GM21737 (cell line): ENCODE data around the gene ABHD10.
A peak's percentile ranks its signal among the peaks of the same experiment; 100 is the strongest.

Source experiments
- ATAC-seq: cut with Tn5 transposase; IDR thresholded peaks from one replicate; pipeline ENCODE4 v1.9.1; 2021; ENCODE audit warnings: mild to moderate bottlenecking, moderate library complexity; ENCODE audit not compliant: unreplicated experiment

Gene ABHD10

DNA sequence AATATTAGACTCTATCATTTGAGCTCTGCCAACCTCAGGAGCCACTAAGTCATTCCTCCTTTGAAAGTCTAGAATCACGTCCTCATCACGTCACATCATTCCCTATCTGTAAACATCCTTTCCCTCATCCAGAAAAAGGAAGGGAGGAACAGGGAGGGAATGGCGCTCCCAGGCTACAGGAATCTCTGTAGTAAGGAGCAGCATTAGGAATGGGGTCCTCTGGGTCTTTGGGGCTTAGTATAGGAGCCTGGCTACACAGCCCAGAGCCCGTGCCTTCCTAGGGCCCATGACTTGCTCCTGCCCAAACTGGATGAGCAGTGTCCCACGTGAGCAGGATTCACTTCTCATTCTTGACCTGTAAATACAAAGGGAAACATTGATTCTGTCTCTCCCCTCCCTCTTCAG is 21.5 kb downstream of the ABHD10 start:
- no peak for ATAC-seq

DNA sequence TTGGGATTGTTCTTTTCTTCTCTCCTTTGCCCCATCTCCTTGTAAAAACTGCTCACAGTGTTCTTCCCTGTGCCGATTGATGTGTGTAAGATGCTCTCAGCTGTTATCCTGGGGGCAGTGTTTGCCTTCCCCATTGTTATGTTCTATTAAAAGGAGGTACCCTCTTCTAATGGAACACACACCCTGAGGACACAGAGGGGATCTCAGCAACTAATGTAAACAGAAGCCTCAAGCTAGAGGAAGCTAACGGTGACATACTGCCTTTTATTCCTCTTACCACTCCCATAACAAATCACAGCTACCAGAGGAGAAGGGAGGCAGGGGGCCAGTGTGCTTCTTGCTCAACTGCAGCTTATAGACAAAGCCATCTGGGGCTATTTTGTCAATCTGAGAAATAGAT is 22.1 kb downstream of the ABHD10 start:
- no peak for ATAC-seq

DNA sequence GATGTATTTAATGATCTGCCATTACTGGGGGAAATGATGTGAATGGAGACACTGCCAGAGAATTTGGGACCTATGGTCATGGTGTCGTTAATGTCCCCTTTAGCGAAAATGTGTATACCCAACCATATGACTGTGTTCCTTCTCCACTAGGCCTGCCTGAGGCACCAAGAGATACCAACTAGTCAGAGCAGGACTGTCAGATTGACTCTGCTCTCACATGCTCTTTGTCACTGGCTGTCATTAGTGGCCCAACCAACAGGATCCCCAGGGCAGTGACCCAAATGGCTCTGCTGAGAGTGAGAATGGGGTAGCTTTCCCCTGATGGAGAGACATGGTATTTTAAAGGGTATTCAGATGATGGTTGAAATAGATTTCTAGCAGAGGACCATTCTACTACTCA is 22.7 kb downstream of the ABHD10 start:
- ATAC-seq = no peak

DNA sequence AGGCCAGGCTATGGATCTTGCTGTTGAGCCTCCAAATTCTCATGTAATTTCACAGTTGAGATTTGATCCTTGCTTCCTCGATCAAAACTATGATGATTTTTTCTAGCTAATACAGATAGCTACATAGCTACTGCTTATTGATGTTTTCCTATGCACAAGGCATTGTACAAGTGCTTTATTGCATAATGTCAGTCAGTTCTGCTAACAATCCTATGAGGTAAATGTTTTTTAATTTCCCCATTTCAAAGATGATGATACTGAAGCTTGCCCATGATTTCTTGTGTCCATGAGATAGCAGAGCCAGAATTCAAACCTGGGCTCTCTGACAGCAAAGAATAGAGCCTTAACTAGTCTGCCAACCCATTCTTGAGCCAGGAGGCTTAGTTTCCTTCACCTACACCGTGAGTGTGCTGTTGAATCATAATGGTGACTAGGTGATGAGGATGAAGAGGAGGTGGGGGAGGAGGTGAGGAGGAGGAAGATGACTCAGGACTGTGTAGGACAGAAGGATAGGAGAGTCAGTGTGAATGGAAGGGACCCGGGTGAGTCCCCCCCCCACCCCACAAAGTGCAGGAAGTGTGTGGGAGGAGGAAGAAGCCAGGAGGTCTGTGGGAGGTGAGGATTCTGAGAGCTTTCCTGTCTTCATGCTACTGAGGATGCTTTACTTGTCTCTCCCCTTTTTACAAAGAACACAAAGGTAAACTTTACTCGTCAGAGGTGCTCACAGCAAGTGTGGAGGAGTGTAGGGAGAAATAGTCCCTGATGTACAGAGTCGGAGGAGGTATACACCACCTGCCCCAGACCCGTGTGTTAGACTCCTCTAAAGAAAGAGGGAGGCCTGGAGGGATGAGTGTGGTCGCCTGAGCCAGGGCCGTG is 23.5 kb downstream of the ABHD10 start:
- no peak for ATAC-seq

DNA sequence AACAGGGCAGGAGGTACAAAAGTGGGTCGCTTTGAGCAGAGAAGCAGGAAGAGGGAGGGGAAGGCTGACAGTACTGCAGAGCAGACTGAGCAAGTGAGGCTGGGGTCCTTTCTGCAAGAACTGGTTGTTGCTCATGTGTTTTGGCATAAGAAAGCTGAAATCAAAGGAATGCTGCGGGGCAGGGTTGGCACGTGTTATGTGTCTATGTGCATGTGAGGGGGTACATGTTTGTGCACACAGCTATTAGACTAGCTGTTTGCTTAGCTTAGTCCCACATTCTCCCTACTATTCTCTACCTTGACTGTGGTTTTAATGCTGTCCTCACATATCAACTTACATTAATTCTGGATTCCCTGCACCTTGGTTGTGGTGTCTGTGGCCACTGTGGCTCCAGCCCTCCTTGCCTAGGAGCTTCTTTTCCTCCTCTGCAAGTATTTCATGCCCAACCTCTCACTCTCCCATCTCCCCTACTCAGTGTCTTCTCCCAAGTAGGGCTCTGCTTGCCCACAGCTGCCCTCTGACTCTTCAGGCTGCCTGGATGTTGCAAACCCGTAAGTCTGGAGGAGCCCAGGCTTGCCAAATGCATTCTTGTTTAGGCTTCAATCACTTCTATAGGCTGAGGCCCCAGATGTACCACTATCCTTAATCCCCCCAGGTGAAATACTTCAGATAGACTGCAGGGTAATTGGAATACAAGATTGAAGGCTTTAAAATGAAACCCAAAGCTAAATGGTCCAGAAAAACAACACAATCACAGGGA is 24.7 kb downstream of the ABHD10 start:
- no peak for ATAC-seq

DNA sequence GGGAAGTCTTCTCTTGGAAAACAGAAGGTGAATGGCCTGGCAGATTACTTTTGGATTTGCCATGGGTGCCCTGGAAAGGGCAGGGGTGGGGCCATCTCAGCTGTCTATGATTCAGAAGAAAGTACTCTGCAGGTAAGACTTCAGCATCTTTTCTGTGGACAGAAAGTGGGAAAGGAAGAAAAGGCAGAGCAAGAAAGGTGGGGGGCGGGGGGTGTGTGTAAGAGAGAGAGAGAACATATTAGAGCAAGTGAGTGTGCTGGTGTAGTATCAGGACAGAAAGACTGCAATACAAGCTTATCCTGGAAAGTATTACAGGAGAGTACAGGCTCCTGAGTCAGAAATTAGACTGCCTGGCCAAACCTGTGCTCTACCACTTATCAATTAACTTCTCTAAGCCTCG is 25.4 kb downstream of the ABHD10 start:
- ATAC-seq = no peak

DNA sequence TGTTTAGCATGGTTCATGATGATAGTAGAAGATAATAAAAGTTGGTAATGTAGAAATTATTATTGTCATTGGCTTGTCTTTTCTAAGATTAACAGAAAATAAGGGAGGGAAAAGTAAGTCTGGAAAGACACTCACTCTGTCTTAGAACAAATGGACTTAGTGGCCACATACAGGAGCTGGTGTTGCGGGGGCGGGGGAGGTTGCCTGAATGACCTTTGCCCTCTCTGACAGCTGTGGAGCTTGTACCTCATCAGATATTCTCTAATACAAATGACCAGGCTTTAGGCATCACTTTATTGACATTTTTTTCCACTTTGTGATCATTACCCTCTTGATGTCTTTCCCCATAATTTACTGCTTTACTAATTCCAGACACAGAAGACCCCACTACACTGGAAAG is 25.8 kb downstream of the ABHD10 start:
- no peak for ATAC-seq

DNA sequence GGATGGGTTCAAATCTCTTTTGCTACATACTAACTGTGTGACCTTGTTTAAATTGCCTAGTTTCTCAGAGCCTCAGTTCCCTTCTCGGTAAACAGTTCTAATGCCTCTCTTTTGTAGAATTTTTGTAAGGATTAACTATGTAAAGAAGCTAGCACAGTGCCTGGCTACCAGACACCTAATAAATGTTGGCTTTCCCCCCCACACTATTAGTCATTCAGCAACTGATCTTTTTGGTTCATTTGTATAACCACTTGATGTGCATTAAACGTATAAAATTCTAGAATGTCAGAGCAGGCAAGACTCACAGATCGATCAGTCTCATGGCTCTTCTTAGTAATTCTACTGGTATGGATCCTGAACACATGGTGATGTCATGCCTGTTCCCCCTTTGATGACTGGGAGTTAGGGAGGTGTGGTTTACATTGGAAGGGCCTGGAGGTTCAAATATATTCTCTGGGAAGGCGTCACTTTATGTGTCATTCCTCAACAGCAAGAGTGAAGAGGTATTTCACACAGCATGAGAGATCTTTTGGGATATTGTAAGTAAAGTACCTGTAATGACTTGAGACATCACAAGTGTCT is 26.4 kb downstream of the ABHD10 start:
- no peak for ATAC-seq

DNA sequence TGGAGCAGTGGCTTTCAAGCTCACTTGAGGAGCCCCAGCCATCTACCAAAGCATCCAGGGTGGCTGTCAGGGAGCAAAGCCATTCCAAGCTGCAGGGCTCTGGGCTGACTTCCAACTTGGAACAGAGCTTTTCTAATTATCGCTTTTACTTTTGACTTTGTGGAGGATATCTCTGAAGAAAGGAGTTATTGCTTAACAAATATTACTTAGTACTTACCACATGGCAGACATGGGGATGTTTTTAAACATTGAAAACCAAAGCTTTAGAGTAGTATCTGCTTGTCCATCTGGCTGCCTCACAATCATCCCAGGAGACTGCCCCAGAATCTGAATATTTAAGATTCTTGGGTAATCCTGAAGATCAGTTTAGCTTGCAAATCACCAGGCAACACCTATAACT is 28.8 kb downstream of the ABHD10 start:
- no peak for ATAC-seq

DNA sequence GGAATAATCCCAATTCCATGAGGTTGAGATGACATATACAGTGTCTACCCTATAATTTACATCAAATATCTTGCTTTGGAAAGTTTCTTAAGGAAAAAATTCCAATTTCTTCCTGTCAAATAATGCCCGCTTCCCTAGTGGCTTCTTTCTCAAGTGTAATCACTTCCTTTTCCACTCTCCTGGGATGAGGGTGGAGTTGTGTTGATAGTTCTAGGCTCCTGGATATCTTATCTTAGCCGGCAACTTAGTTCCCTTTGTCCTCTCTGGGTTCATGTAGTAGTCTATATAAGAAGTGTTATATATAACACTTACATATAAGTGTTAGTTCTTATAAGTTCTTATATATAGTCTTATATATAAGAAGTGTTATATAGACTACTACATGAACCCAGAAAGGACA is 30.8 kb downstream of the ABHD10 start:
- no peak for ATAC-seq

DNA sequence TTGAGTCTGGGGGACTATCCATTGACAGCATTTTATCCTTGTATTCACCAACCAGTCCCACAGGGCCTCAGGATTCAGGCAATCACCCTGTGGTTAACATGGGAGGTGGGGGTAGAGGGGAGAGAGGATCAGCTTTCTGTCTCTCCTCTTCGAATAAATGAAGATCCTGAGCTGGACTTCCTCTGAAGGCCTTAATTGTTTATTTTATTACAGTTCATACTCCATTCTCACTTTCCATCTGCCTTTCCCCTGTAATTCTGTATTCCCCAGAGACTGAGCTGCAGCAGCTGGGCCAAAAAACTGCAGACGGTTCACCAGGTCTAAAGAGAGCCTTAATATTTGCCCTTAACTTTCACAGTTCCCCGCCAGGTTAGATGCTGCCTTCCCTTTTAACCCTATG is 31.8 kb downstream of the ABHD10 start:
- ATAC-seq = no peak

DNA sequence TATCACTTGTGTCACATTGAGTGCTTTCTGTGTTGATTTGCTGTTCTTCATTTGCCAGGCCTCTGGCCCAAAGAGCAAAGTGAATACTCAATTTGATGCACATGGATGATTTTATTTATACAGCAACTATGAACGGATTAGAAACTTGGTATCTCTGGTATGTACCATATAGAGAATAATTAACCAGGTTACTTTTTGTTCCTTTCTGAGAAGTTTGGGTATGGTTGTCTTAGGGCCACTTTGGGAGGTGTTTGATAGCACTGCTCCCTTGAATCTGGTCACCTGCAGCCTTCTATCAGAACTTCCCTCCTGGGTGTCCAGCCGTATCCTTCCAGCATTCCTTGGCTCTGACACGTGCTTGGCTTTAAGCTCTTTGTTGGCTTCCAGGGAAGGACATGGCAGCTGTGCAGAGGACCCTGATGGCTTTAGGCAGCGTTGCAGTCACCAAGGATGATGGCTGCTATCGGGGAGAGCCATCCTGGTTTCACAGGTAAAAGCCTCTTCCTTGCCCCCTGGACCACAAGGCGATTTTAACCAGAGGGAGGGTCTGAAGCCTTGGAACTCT is 32.6 kb downstream of the ABHD10 start:
- ATAC-seq = no peak

DNA sequence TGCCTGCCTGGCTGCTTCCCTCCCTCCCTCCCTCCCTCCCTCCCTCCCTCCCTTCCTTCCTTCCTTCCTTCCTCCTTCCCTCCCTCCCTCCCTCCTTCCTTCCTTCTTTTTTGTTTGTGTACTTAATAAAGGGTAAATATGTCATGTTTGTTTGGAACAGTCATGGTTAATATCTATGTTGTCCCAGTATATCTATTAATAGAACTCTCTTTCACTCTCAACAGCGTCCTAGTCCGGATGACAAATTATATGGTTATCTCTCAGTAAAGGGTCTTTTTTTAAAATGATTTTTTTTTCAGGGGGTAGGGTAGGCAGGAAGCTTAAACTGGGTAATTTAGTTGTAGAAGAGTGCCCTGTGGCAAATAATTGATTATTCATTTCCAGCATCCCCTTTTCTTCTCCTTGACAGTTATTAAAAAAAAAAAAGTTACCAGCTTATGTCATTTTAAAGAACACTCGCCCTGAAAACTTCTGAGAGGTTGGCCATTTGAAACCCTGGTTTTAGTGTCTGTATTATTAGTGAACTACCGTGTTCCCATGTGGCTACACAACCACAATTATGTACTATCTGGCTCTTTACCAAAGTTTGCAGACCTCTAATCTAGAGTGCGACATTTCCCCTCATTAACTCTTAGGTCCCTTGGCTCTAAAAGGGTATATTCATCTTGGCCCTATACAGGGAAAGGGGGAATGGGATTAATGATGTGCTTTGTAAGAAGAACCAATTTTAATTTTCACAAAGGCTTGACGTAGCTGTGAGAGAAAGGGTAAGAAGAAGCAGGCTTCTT is 33.6 kb downstream of the ABHD10 start:
- no peak for ATAC-seq

DNA sequence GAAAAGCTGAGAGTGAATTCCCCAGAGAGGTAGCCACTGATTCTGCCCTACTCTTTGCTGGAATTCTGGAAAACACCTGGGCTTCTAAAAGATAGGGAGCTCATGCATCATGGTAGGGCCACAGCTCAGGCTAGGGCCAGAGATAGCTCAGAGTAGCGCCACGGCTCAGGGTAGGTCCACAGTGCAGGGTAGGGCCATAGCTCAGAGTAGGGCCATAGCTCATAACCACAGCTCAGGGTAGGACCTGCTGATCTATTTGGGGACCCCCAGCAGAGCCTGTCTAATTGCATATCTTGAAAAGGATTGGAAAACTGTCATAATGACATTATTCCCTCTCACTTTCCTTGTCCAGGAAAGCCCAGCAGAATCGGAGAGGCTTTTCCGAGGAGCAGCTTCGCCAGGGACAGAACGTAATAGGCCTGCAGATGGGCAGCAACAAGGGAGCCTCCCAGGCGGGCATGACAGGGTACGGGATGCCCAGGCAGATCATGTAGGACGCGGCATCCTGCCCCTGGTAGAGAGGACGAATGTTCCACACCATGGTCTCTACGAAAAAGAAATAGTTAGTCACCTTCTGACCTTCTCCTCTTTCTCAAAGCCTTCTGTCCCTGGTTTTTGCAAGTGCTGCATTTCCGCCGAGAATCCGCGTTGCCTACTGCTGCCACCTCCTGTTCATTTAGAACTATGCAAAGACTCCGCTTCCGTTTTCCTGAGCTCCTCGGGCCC is 34.4 kb downstream of the ABHD10 start:
- ATAC-seq = peak; percentile 78

DNA sequence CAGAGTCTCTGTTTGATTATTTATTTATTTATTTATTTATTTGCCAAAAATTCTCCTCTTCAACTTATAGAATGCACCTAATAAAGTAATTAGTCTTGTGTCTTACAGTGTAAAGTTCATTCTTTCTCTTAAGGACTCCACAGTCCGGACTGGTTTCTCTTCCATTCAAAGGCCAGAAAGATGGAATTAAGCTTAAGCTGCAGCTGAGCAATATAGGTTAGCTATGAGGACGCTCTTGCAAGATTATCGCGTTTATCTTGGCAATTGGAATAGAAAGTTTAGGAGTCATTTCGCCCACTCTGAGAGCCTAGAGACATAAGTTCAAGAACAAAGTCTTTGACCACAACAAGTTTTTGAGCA is 34.9 kb downstream of the ABHD10 start:
- ATAC-seq = no peak

DNA sequence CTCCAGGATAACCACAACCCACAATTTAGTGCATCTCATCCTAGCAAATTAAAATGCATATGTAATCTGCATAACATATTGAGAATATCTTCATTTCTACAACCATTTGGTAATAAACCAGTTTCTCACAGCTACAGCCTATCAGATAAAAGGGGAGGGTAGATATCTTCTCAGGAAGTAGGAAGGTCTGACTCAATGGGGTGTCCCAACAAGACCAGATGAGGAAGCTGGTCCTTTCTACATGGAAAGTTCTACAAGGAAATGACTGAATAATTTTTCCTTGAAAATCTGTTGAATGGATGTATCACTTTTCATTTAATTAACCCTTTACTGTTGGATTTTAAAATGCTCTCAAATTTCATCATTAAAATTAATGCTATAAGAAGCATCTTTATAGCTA is 38.3 kb downstream of the ABHD10 start:
- no peak for ATAC-seq

DNA sequence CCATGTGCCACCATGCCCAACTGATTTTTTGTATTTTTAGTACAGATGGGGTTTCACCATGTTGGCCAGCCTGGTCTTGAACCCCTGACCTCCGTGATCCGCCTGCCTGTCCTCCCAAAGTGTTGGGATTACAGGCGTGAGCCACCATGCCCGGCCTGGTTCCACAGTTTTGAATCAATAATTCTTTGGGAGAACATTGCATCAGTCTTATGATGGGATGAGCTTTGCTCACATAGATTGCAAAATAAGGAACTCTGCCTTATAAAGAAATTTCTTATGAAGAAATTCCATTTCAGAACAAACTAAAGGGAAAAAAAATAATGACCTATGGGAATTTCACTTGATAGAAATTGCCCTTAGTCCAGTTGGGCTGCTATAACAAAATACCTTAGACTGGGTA is 39.9 kb downstream of the ABHD10 start:
- no peak for ATAC-seq

DNA sequence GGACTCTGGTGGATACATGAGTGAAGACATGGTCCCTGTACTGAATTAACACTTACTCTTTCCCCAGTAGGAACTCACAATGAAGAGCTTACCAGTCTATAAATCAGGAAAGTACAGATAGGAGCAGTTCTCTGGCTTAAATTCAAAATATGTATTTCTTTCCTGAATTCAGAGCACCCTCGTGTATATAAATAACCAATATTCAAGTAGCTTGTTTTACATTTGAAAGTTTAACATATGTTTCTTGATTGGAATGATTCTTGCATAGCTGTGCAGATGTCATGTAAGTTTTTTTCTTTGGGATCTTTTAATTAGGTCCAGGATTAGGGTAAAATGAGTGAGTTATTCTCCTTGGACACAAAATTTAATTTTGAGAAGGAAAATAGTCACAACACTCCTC is 40.9 kb downstream of the ABHD10 start:
- ATAC-seq = no peak

DNA sequence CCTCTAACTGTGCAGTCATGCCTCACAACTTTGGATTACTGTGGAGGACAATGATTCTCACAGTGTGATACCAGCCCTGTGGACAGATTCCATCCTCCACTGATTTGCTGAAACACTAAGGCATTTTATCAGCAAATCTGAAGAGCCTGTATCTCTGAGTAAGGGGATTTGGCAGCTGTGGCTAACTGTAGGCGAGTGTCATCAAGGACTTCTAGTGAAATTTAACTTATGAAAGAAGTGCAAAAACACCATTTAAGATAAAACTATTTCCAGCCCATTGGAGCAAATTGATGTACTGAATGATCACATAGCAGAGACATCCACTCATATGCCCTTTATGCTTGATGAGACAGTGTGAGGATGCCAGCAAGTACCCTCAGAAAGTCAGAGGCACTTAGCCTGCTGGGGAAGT is 41.9 kb downstream of the ABHD10 start:
- no peak for ATAC-seq

DNA sequence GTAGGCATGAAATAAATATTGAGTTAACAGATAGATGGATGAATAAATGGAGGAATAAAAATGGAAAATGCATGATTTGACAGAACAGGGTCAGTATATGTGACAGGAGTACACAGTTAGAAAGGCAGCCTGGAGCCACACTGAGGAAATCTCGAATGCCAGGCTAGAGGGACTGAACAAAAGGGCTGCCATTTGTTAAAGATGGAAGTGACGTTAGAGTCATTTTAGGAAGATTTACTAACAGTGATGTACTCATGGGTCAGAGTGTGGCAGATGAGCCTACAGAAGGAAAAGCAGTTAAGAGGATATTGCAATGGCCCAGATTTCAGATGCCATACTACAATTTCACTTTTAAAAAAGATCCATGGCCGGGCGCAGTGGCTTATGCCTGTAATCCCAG is 48.3 kb downstream of the ABHD10 start:
- ATAC-seq = no peak
